Breast epithelium (tissue), 4 donors: ENCODE results near the gene FBXO2. TPM values are rescaled to one million over a fixed set of nuclear protein-coding genes. Genes with fewer than 3 reads are reported as not detected.

ENCODE experiments used
- DNase-seq, 2 donors: peaks; one replicate each; pipeline ENCODE4 v3.0.0-alpha.2; 2019; ENCODE audit warnings: low spot score in 2 of 2
- H3K27ac ChIP-seq, 2 donors: fragments of 200-600 bp; sonication (generic) in 1 of 2; one replicate each; pipeline ENCODE4 v1.5.1; 2016 to 2019; ENCODE audit warnings: mild to moderate bottlenecking in 1 of 2
- H3K27me3 ChIP-seq, 2 donors: fragments of 200-600 bp; sonication (generic) in 1 of 2; one replicate each; pipeline versions ENCODE4 v1.5.1 to v1.6.0; 2017 to 2019; ENCODE audit warnings: control low read depth in 1 of 2, mild to moderate bottlenecking in 1 of 2
- H3K36me3 ChIP-seq: fragments of 200-600 bp; one replicate; pipeline ENCODE4 v1.5.1; 2019
- H3K4me1 ChIP-seq, 2 donors: fragments of 200-600 bp; sonication (generic); one replicate each; pipeline ENCODE4 v1.5.1; 2016 to 2019; ENCODE audit warnings: control low read depth in 1 of 2
- H3K4me3 ChIP-seq, 3 donors: fragments of 200-600 bp; sonication (generic); 1 replicate in 2 of 3; 2 replicates in 1 of 3; pipeline ENCODE4 v1.5.1; 2016 to 2019; ENCODE audit warnings: mild to moderate bottlenecking in 3 of 3, moderate library complexity in 2 of 3
- H3K9me3 ChIP-seq, 2 donors: fragments of 200-600 bp; sonication (generic) in 1 of 2; one replicate each; pipeline ENCODE4 v1.5.1; 2016 to 2019; ENCODE audit warnings: control low read depth in 1 of 2
- CTCF ChIP-seq, 3 donors: fragments of 450-650 bp; IDR thresholded peaks; one replicate each; pipeline ENCODE4 v1.5.1; 2016 to 2017; ENCODE audit warnings: antibody characterized with exemption in 3 of 3, mild to moderate bottlenecking in 3 of 3, moderate library complexity in 3 of 3
- POLR2A ChIP-seq: fragments of 450-650 bp; IDR thresholded peaks from one replicate; pipeline ENCODE4 v1.6.1; 2016; ENCODE audit warnings: antibody characterized with exemption, mild to moderate bottlenecking, moderate library complexity
- POLR2AphosphoS5 ChIP-seq, 3 donors: sonication (generic); formaldehyde crosslinking; IDR thresholded peaks; one replicate each; pipeline ENCODE4 v1.6.1; 2017; ENCODE audit warnings: antibody characterized with exemption in 3 of 3
- intact Hi-C: fragments of 100-400 bp; cut with DNase I; formaldehyde crosslinking; loops from one replicate; pipeline ENCODE4 v1.15.1; 2023; ENCODE audit warnings: low total_unique reads
- total RNA-seq, 3 donors: library from RNA; depleted of rRNA; stranded (reverse); fragments of >200 nt; gene quantifications; one replicate each; pipeline ENCODE4 v1.1.0, GENCODE V29; 2016

FBXO2 gene
- total RNA-seq, 3 donors from 2014 or later = 1.3 to 49.3 (median 40.6) TPM

GRCh38 chr1:11640101-11640500, 14.1 kb downstream of the FBXO2 start:
- Histone ChIP-seq H3K27me3 (peaks cover 0 to 16% of the 10 kb centered on the region in 2 donors), H3K4me1 (no peaks in the 10 kb centered on the region), H3K9me3 (no peaks in the 10 kb centered on the region), H3K27ac (no peak overlapping the region), H3K36me3 (no peaks in the 10 kb centered on the region), H3K4me3 (no peak overlapping the region)
- no peak for TF ChIP-seq CTCF (IDR thresholded peaks at IDR 0.05)
- TF ChIP-seq POLR2AphosphoS5 (IDR thresholded peaks at IDR 0.05) = no peak
- TF ChIP-seq POLR2A = no peak
- DNase-seq = no peak
- intact Hi-C loops = loop anchor here (5.0 kb wide), 1 partner anchor 603 kb away; no protein-coding TSS in a partner anchor

GRCh38 chr1:11639372-11639771, 14.9 kb downstream of the FBXO2 start:
- intact Hi-C loops = no loop called here

GRCh38 chr1:11638121-11638520, 16.1 kb downstream of the FBXO2 start:
- Histone ChIP-seq H3K27me3 (peaks cover 0 to 26% of the 10 kb centered on the region in 2 donors), H3K4me3 (no peak overlapping the region), H3K36me3 (no peaks in the 10 kb centered on the region), H3K4me1 (no peaks in the 10 kb centered on the region), H3K27ac (no peak overlapping the region), H3K9me3 (no peaks in the 10 kb centered on the region)
- DNase-seq = no peak
- no peak for TF ChIP-seq POLR2A
- no peak for TF ChIP-seq POLR2AphosphoS5 (IDR thresholded peaks at IDR 0.05)
- TF ChIP-seq CTCF (IDR thresholded peaks at IDR 0.05) = no peak
- intact Hi-C loops = no loop called here

More at GRCh38 chr1:11639372-11639771, 14.9 kb downstream of the FBXO2 start:
- Histone ChIP-seq H3K27ac (no peak overlapping the region), H3K4me3 (no peak overlapping the region), H3K36me3 (no peaks in the 10 kb centered on the region), H3K9me3 (no peaks in the 10 kb centered on the region), H3K4me1 (no peaks in the 10 kb centered on the region), H3K27me3 (peaks cover 0 to 21% of the 10 kb centered on the region in 2 donors)
- no peak for TF ChIP-seq CTCF (IDR thresholded peaks at IDR 0.05)
- no peak for TF ChIP-seq POLR2AphosphoS5 (IDR thresholded peaks at IDR 0.05)
- no peak for TF ChIP-seq POLR2A
- DNase-seq = no peak

- Histone ChIP-seq H3K4me3 (no peak overlapping the region), H3K27ac (no peak overlapping the region), H3K36me3 (no peaks in the 10 kb centered on the region), H3K9me3 (no peaks in the 10 kb centered on the region), H3K27me3 (peaks cover 0 to 32% of the 10 kb centered on the region in 2 donors), H3K4me1 (no peaks in the 10 kb centered on the region)
- intact Hi-C loops = no loop called here
- TF ChIP-seq CTCF (IDR thresholded peaks at IDR 0.05) = no peak
- TF ChIP-seq POLR2AphosphoS5 (IDR thresholded peaks at IDR 0.05) = no peak
- TF ChIP-seq POLR2A = no peak
- no peak for DNase-seq
These were observed 19.6 kb downstream of the FBXO2 start for GRCh38 chr1:11634365-11635192.
